Sigmoid colon (tissue), 7 donors: ENCODE data around the gene CSNK1D. TPM values are rescaled to one million over a fixed set of nuclear protein-coding genes. Genes with fewer than 3 reads are reported as not detected.
"Not testable (repeated sequence)": the region's sequence is repeated elsewhere in the genome, so short reads cannot be mapped to it uniquely, and the experiment has no call there.

Experiments used
- DNase-seq: peaks from one replicate; pipeline ENCODE4 v3.0.0-alpha.2; 2019
- H3K27ac ChIP-seq, 4 donors: fragments of 200-600 bp; sonication (generic); one replicate each; pipeline ENCODE4 v1.5.1; 2016 to 2019; ENCODE audit warnings: mild to moderate bottlenecking in 1 of 4
- H3K27me3 ChIP-seq, 3 donors: fragments of 200-600 bp; sonication (generic); one replicate each; pipeline ENCODE4 v1.5.1; 2019; ENCODE audit warnings: mild to moderate bottlenecking in 1 of 3
- H3K36me3 ChIP-seq, 4 donors: fragments of 200-600 bp; sonication (generic); one replicate each; pipeline ENCODE4 v1.5.1; 2016 to 2019
- H3K4me1 ChIP-seq, 4 donors: fragments of 200-600 bp; sonication (generic); one replicate each; pipeline ENCODE4 v1.5.1; 2017 to 2019
- H3K4me3 ChIP-seq, 4 donors: fragments of 200-600 bp; sonication (generic); one replicate each; pipeline ENCODE4 v1.5.1; 2017 to 2019; ENCODE audit warnings: mild to moderate bottlenecking in 2 of 4, moderate library complexity in 1 of 4
- H3K9me3 ChIP-seq, 4 donors: fragments of 200-600 bp in 3 of 4; sonication (generic) in 3 of 4; one replicate each; pipeline versions ENCODE4 v1.5.1 to v1.6.1; 2013 to 2019
- CTCF ChIP-seq, 4 experiments: fragments of 450-650 bp in 3 of 4; fragments of 200-600 bp in 1 of 4; IDR thresholded peaks; one replicate each; pipeline ENCODE4 v1.5.1; 2016 to 2019; ENCODE audit warnings: antibody characterized with exemption in 4 of 4, mild to moderate bottlenecking in 3 of 4, moderate library complexity in 2 of 4
- EP300 ChIP-seq, 4 donors: sonication (generic); formaldehyde crosslinking; IDR thresholded peaks; one replicate each; pipeline ENCODE4 v1.6.1; 2017; ENCODE audit warnings: antibody characterized with exemption in 4 of 4
- POLR2A ChIP-seq, 2 donors: fragments of 450-650 bp; IDR thresholded peaks; one replicate each; pipeline ENCODE4 v1.6.1; 2016; ENCODE audit warnings: antibody characterized with exemption in 2 of 2, mild to moderate bottlenecking in 2 of 2, moderate library complexity in 2 of 2
- POLR2AphosphoS5 ChIP-seq, 4 donors: sonication (generic); formaldehyde crosslinking; IDR thresholded peaks; one replicate each; pipeline ENCODE4 v1.6.1; 2017; ENCODE audit warnings: antibody characterized with exemption in 4 of 4
- WGBS, 2 donors: extraction: QIAGEN DNeasy Blood & Tissue Kit; methylation state at CpG; one replicate each; pipeline ENCODE4 v1.1.7; 2013; 5-methylcytosine and 5-hydroxymethylcytosine counted together
- intact Hi-C: fragments of 100-400 bp; cut with DNase I; formaldehyde crosslinking; loops from one replicate; pipeline ENCODE4 v1.15.1; 2023
- polyA plus RNA-seq, 3 donors: library from polyadenylated mRNA; stranded (reverse); fragments of 200-250 nt; gene quantifications; one replicate each; pipeline ENCODE4 v1.2.3, GENCODE V29; 2013
- total RNA-seq, 4 donors: library from RNA; depleted of rRNA; stranded (reverse); fragments of >200 nt; gene quantifications; one replicate each; pipeline ENCODE4 v1.1.0, GENCODE V29; 2016
- donor health status: healthy with polysubstance abuse.
- donor health status: Bipolar disorder and iron deficiency.
- donor health status: healthy.

CSNK1D gene
- total and polyA plus RNA-seq, 7 donors: 45.1 to 142 (median 55.9) TPM

- no peak for TF ChIP-seq POLR2AphosphoS5 (IDR thresholded peaks at IDR 0.05)
- TF ChIP-seq POLR2A (IDR thresholded peaks at IDR 0.05): no peak
- TF ChIP-seq CTCF (IDR thresholded peaks at IDR 0.05): no peak
- no peak for TF ChIP-seq EP300 (IDR thresholded peaks at IDR 0.05)
- Histone ChIP-seq H3K4me1 (peaks cover 0 to 30% (median 21%) of the 10 kb centered on the region in 4 donors), H3K27me3 (no peaks in the 10 kb centered on the region), H3K27ac (peak overlapping the region in 1 of 4 donors; percentile 35), H3K4me3 (no peak overlapping the region), H3K9me3 (no peaks in the 10 kb centered on the region), H3K36me3 (peaks cover 33 to 91% (median 50%) of the 10 kb centered on the region in 4 donors)
- DNase-seq: no peak
- intact Hi-C loops: no loop called here
- WGBS, 2 donors: 84 to 89% methylated on average over 4 of the region's 4 CpGs
These were observed 11.2 kb downstream of the CSNK1D start for GRCh38 chr17:82262344-82262743.

GRCh38 chr17:82259972-82260961, 13.2 kb downstream of the CSNK1D start:
- DNase-seq, H3K4me3 ChIP-seq, H3K27ac ChIP-seq, H3K9me3 ChIP-seq, H3K27me3 ChIP-seq, intact Hi-C loops: not testable (repeated sequence)
- WGBS, 2 donors: 94 to 97% methylated on average over 8 of the region's 8 CpGs
- Histone ChIP-seq H3K4me1 (peaks cover 0 to 17% (median 3%) of the 10 kb centered on the region in 4 donors), H3K36me3 (peaks cover 31 to 97% (median 53%) of the 10 kb centered on the region in 4 donors)

GRCh38 chr17:82258555-82258954, 14.9 kb downstream of the CSNK1D start:
- no peak for DNase-seq
- H3K27me3 ChIP-seq: no peaks in the 10 kb centered on the region
- WGBS, 2 donors: 84 to 86% methylated on average over 5 of the region's 5 CpGs
- H3K9me3 ChIP-seq: no peaks in the 10 kb centered on the region
- TF ChIP-seq POLR2AphosphoS5 (IDR thresholded peaks at IDR 0.05): peak in 1 of 4 donors; percentile 2
- TF ChIP-seq EP300 (IDR thresholded peaks at IDR 0.05): no peak
- TF ChIP-seq CTCF (IDR thresholded peaks at IDR 0.05): no peak
- no peak for TF ChIP-seq POLR2A (IDR thresholded peaks at IDR 0.05)
- intact Hi-C loops: no loop called here
- peaks cover 0 to 17% (median 3%) of the 10 kb centered on the region in 4 donors for H3K4me1 ChIP-seq
- peak overlapping the region in 2 of 4 donors; percentile 16 to 20 for H3K27ac ChIP-seq
- no peak overlapping the region for H3K4me3 ChIP-seq
- peaks cover 23 to 94% (median 47%) of the 10 kb centered on the region in 4 donors for H3K36me3 ChIP-seq

GRCh38 chr17:82257473-82257872, 16.0 kb downstream of the CSNK1D start:
- peaks cover 26 to 94% (median 48%) of the 10 kb centered on the region in 4 donors for H3K36me3 ChIP-seq
- H3K4me1 ChIP-seq: peaks cover 0 to 12% (median 3%) of the 10 kb centered on the region in 4 donors
- no peak overlapping the region for H3K4me3 ChIP-seq
- peak; percentile 76 for DNase-seq
- H3K27me3 ChIP-seq: no peaks in the 10 kb centered on the region
- peak overlapping the region; percentile 9 to 62 (median 56) for H3K27ac ChIP-seq
- intact Hi-C loops: no loop called here
- WGBS, 2 donors: 52 to 66% methylated on average over 10 of the region's 10 CpGs
- TF ChIP-seq EP300 (IDR thresholded peaks at IDR 0.05) (no peak), POLR2AphosphoS5 (IDR thresholded peaks at IDR 0.05) (peak in 1 of 4 donors; percentile 5), POLR2A (IDR thresholded peaks at IDR 0.05) (no peak), CTCF (IDR thresholded peaks at IDR 0.05) (no peak)
- no peaks in the 10 kb centered on the region for H3K9me3 ChIP-seq

GRCh38 chr17:82256242-82256885, 17.1 kb downstream of the CSNK1D start:
- TF ChIP-seq POLR2A (IDR thresholded peaks at IDR 0.05) (no peak), POLR2AphosphoS5 (IDR thresholded peaks at IDR 0.05) (no peak), EP300 (IDR thresholded peaks at IDR 0.05) (no peak), CTCF (IDR thresholded peaks at IDR 0.05) (no peak)
- WGBS, 2 donors: 94% methylated on average over 14 of the region's 14 CpGs
- no peak for DNase-seq
- peak overlapping the region in 3 of 4 donors; percentile 17 to 56 (median 55) for H3K27ac ChIP-seq
- intact Hi-C loops: no loop called here
- H3K4me1 ChIP-seq: peaks cover 0 to 12% (median 3%) of the 10 kb centered on the region in 4 donors
- H3K36me3 ChIP-seq: peaks cover 31 to 94% (median 52%) of the 10 kb centered on the region in 4 donors
- no peaks in the 10 kb centered on the region for H3K9me3 ChIP-seq
- H3K4me3 ChIP-seq: no peak overlapping the region
- no peaks in the 10 kb centered on the region for H3K27me3 ChIP-seq
